Sigmoid colon (tissue), 4 donors: ENCODE measurements around the gene S100A3.

Experiments
- CTCF ChIP-seq, 4 experiments: fragments of 450-650 bp in 3 of 4; fragments of 200-600 bp in 1 of 4; IDR thresholded peaks; one replicate each; pipeline ENCODE4 v1.5.1; 2016 to 2019; ENCODE audit warnings: antibody characterized with exemption in 4 of 4, mild to moderate bottlenecking in 3 of 4, moderate library complexity in 2 of 4
- EP300 ChIP-seq, 4 donors: sonication (generic); formaldehyde crosslinking; IDR thresholded peaks; one replicate each; pipeline ENCODE4 v1.6.1; 2017; ENCODE audit warnings: antibody characterized with exemption in 4 of 4

GRCh38 chr1:153513666-153514065, 35.4 kb downstream of the S100A3 start:
- no peak for TF ChIP-seq CTCF (IDR thresholded peaks at IDR 0.05)
- TF ChIP-seq EP300 (IDR thresholded peaks at IDR 0.05), result no peak
